Loucy (cell line): ENCODE results near the gene SPTLC3.

Source experiments
- H2AFZ ChIP-seq: fragments of 200-600 bp; sonication (generic); 2 replicates; pipeline ENCODE4 v1.6.0; 2016; ENCODE audit warnings: antibody characterized with exemption, mild to moderate bottlenecking, low read length, moderate library complexity
- H3F3A ChIP-seq: fragments of 200-600 bp; 2 replicates; pipeline ENCODE4 v1.6.0; 2016; ENCODE audit warnings: antibody characterized with exemption, low read depth, mild to moderate bottlenecking
- H3K27me3 ChIP-seq: fragments of 200-600 bp; sonication (generic); 2 replicates; pipeline ENCODE4 v1.6.1; 2014; ENCODE audit warnings: low read length, mild to moderate bottlenecking; ENCODE audit not compliant: insufficient read depth, poor library complexity, severe bottlenecking
- H3K36me3 ChIP-seq: fragments of 200-600 bp; sonication (generic); 2 replicates; pipeline ENCODE4 v1.6.1; 2016; ENCODE audit warnings: low read length; ENCODE audit not compliant: insufficient read depth
- H3K4me1 ChIP-seq: fragments of 200-600 bp; sonication (generic); 2 replicates; pipeline ENCODE4 v1.5.1; 2014; ENCODE audit warnings: low read length, mild to moderate bottlenecking; ENCODE audit not compliant: insufficient read depth, poor library complexity, severe bottlenecking
- H3K4me2 ChIP-seq: fragments of 200-600 bp; sonication (generic); 2 replicates; pipeline ENCODE4 v1.6.0; 2014; ENCODE audit warnings: antibody characterized with exemption, low read length, low read depth, mild to moderate bottlenecking; ENCODE audit not compliant: poor library complexity, severe bottlenecking
- H3K4me3 ChIP-seq: fragments of 200-600 bp; sonication (generic); 2 replicates; pipeline ENCODE4 v1.5.1; 2014; ENCODE audit warnings: low read length, mild to moderate bottlenecking, mixed read lengths; ENCODE audit not compliant: poor library complexity, severe bottlenecking
- H3K79me2 ChIP-seq: fragments of 200-600 bp; sonication (generic); 2 replicates; pipeline ENCODE4 v1.6.1; 2014; ENCODE audit warnings: low read length; ENCODE audit not compliant: insufficient read depth
- H3K9ac ChIP-seq: fragments of 200-600 bp; sonication (generic); 2 replicates; pipeline ENCODE4 v1.6.0; 2014; ENCODE audit warnings: mild to moderate bottlenecking, low read depth, low read length, moderate library complexity; ENCODE audit not compliant: poor library complexity, severe bottlenecking
- H3K9me2 ChIP-seq: fragments of 200-600 bp; sonication (generic); replicated peaks from 2 replicates; pipeline ENCODE4 v1.6.1; 2016; ENCODE audit warnings: low read depth, low read length, mixed read lengths
- H3K9me3 ChIP-seq: fragments of 200-600 bp; sonication (generic); 2 replicates; pipeline ENCODE4 v1.6.1; 2014; ENCODE audit warnings: mild to moderate bottlenecking, antibody characterized with exemption, low read length, low read depth; ENCODE audit not compliant: insufficient read depth
- H4K20me1 ChIP-seq: fragments of 200-600 bp; sonication (generic); 2 replicates; pipeline ENCODE4 v1.6.0; 2014; ENCODE audit warnings: antibody characterized with exemption, low read length, mild to moderate bottlenecking; ENCODE audit not compliant: insufficient read depth, poor library complexity, severe bottlenecking
- CTCF ChIP-seq: fragments of 200-600 bp; sonication (generic); conservative IDR thresholded peaks from 2 replicates; pipeline ENCODE4 v1.5.1; 2014; ENCODE audit warnings: mild to moderate bottlenecking, antibody characterized with exemption, low read length
- EZH2phosphoT487 ChIP-seq: fragments of 200-600 bp; IDR thresholded peaks from 2 replicates; pipeline ENCODE4 v1.6.1; 2018; ENCODE audit warnings: antibody characterized with exemption, mild to moderate bottlenecking, moderate library complexity, borderline replicate concordance

Gene SPTLC3

GRCh38 chr20:13094976-13095375 lies 86.2 kb downstream of the SPTLC3 start:
- Histone ChIP-seq H3K4me1 (no peaks in the 10 kb centered on the region), H3K36me3 (no peaks in the 10 kb centered on the region), H3K4me3 (no peak overlapping the region), H3K9me2 (no peaks in the 10 kb centered on the region), H3K9me3 (no peaks in the 10 kb centered on the region), H2AFZ (no peak overlapping the region), H3K4me2 (no peak overlapping the region), H3K27me3 (no peaks in the 10 kb centered on the region), H3K9ac (no peak overlapping the region), H3F3A (no peaks in the 10 kb centered on the region), H4K20me1 (no peaks in the 10 kb centered on the region), H3K79me2 (no peaks in the 10 kb centered on the region)
- TF ChIP-seq CTCF (no peak), EZH2phosphoT487 (no peak)

- Histone ChIP-seq H3F3A (no peaks in the 10 kb centered on the region), H3K79me2 (no peaks in the 10 kb centered on the region), H3K9ac (no peak overlapping the region), H3K9me2 (no peaks in the 10 kb centered on the region), H4K20me1 (no peaks in the 10 kb centered on the region), H3K36me3 (no peaks in the 10 kb centered on the region), H3K4me3 (no peak overlapping the region), H3K9me3 (no peaks in the 10 kb centered on the region), H2AFZ (no peak overlapping the region), H3K27me3 (no peaks in the 10 kb centered on the region), H3K4me2 (no peak overlapping the region), H3K4me1 (no peaks in the 10 kb centered on the region)
- TF ChIP-seq EZH2phosphoT487 (no peak), CTCF (no peak)
Measured at GRCh38 chr20:13098720-13099355, 90.1 kb downstream of the SPTLC3 start.

- no peaks in the 10 kb centered on the region for H3K4me1 ChIP-seq
Measured at GRCh38 chr20:13099676-13100075, 90.9 kb downstream of the SPTLC3 start.

More at GRCh38 chr20:13099676-13100075, 90.9 kb downstream of the SPTLC3 start:
- no peak for TF ChIP-seq CTCF
- no peak for TF ChIP-seq EZH2phosphoT487
- Histone ChIP-seq H3K4me3 (no peak overlapping the region), H3K36me3 (no peaks in the 10 kb centered on the region), H4K20me1 (no peaks in the 10 kb centered on the region), H3K27me3 (no peaks in the 10 kb centered on the region), H3K9me2 (no peaks in the 10 kb centered on the region), H3K79me2 (no peaks in the 10 kb centered on the region), H2AFZ (no peak overlapping the region), H3K9me3 (no peaks in the 10 kb centered on the region), H3F3A (no peaks in the 10 kb centered on the region), H3K4me2 (no peak overlapping the region), H3K9ac (no peak overlapping the region)
